Large intestine (tissue), 12 donors: ENCODE results near the gene NANOGP8. TPM values are rescaled to one million over a fixed set of nuclear protein-coding genes. Genes with fewer than 3 reads are reported as not detected.
"Not testable (repeated sequence)": the region's sequence is repeated elsewhere in the genome, so short reads cannot be mapped to it uniquely, and the experiment has no call there.

Experiments used
- DNase-seq, 2 donors: peaks; one replicate each; pipeline versions ENCODE4 v3.0.0 to v3.0.0-alpha.2; 2013
- H3K27ac ChIP-seq: one replicate; pipeline ENCODE4 v1.5.1; 2013; ENCODE audit warnings: low read length
- H3K27me3 ChIP-seq: 2 replicates; pipeline ENCODE4 v1.6.1; 2013; ENCODE audit warnings: low read length; ENCODE audit not compliant: control insufficient read depth, insufficient read depth
- H3K36me3 ChIP-seq: 2 replicates; pipeline ENCODE4 v1.6.1; 2013; ENCODE audit warnings: low read length; ENCODE audit not compliant: control insufficient read depth, insufficient read depth
- H3K4me1 ChIP-seq: one replicate; pipeline ENCODE4 v1.6.1; 2013; ENCODE audit warnings: low read length; ENCODE audit not compliant: control insufficient read depth, insufficient read depth
- H3K4me3 ChIP-seq: one replicate; pipeline ENCODE4 v1.5.1; 2013; ENCODE audit warnings: low read length
- H3K9me3 ChIP-seq: one replicate; pipeline ENCODE4 v1.6.1; 2013; ENCODE audit warnings: mild to moderate bottlenecking, low read depth, low read length, moderate library complexity; ENCODE audit not compliant: control insufficient read depth
- WGBS: methylation state at CpG from one replicate; pipeline ENCODE4 v1.1.5; 2013; ENCODE audit warnings: low lambda C conversion rate; ENCODE audit not compliant: insufficient coverage; 5-methylcytosine and 5-hydroxymethylcytosine counted together
- long read RNA-seq, 11 donors: transcript quantifications; one replicate each; lab custom pipeline, GENCODE V29; 2026
- polyA plus RNA-seq: library from polyadenylated mRNA; unstranded; fragments of 120-200 nt; gene quantifications from one replicate; pipeline ENCODE4 v1.2.1, GENCODE V29; 2013

Gene NANOGP8
- 0.30 TPM for polyA plus RNA-seq
- long read RNA-seq, donor 1: 0 reads
- long read RNA-seq, donor 2: 0 reads
- long read RNA-seq, donor 3: 0 reads
- long read RNA-seq, donor 4: 0 reads
- long read RNA-seq, donor 5: 0 reads
- long read RNA-seq, donor 6, partial matches to known transcripts: 0 of 1 reads
- long read RNA-seq, donor 6, other reads (novel, unspliced or antisense): 0 of 1 reads
- long read RNA-seq, donor 7: 0 reads
- long read RNA-seq, donor 8: 0 reads
- long read RNA-seq, donor 9: 0 reads
- long read RNA-seq, donor 10: 0 reads
- long read RNA-seq, donor 11: 0 reads

- H3K27ac ChIP-seq, H3K4me3 ChIP-seq, H3K36me3 ChIP-seq, H3K27me3 ChIP-seq, DNase-seq, H3K4me1 ChIP-seq: not testable (repeated sequence)
- peaks cover 16% of the 10 kb centered on the region for H3K9me3 ChIP-seq
- no CpG with 5 or more reads among the region's 8 CpGs for WGBS
These were observed at the start of gene NANOGP8 for GRCh38 chr15:35085176-35085919. Gene NANOGP8 (minus strand): TSS chr15:35085295. CDS start chr15:35085110, 185 bp downstream.

GRCh38 chr15:35134299-35134698 lies 49.2 kb upstream of the NANOGP8 start:
- H3K27ac ChIP-seq: no peak overlapping the region
- no peak for DNase-seq
- no peaks in the 10 kb centered on the region for H3K27me3 ChIP-seq
- H3K36me3 ChIP-seq: no peaks in the 10 kb centered on the region
- no CpG with 5 or more reads among the region's 1 CpG for WGBS
- peaks cover 4% of the 10 kb centered on the region for H3K4me1 ChIP-seq
- no peaks in the 10 kb centered on the region for H3K9me3 ChIP-seq
- H3K4me3 ChIP-seq: no peak overlapping the region

- no peak for DNase-seq
- H3K4me1 ChIP-seq: no peaks in the 10 kb centered on the region
- no peak overlapping the region for H3K27ac ChIP-seq
- H3K27me3 ChIP-seq: no peaks in the 10 kb centered on the region
- no peaks in the 10 kb centered on the region for H3K9me3 ChIP-seq
- no peaks in the 10 kb centered on the region for H3K36me3 ChIP-seq
- no peak overlapping the region for H3K4me3 ChIP-seq
- 100% methylated on average over 1 of the region's 1 CpG for WGBS
These were observed 45.1 kb upstream of the NANOGP8 start for GRCh38 chr15:35130245-35130644.

GRCh38 chr15:35129361-35129760 lies 44.3 kb upstream of the NANOGP8 start:
- H3K27me3 ChIP-seq: no peaks in the 10 kb centered on the region
- 69% methylated on average over 3 of the region's 4 CpGs for WGBS

GRCh38 chr15:35127717-35128116 lies 42.6 kb upstream of the NANOGP8 start:
- no peaks in the 10 kb centered on the region for H3K9me3 ChIP-seq
- no peaks in the 10 kb centered on the region for H3K36me3 ChIP-seq
- no peaks in the 10 kb centered on the region for H3K27me3 ChIP-seq
- no peak overlapping the region for H3K4me3 ChIP-seq
- no peak for DNase-seq
- WGBS: no CpG with 5 or more reads among the region's 1 CpG
- no peak overlapping the region for H3K27ac ChIP-seq
- H3K4me1 ChIP-seq: no peaks in the 10 kb centered on the region

More at GRCh38 chr15:35129361-35129760, 44.3 kb upstream of the NANOGP8 start:
- no peak for DNase-seq
- no peaks in the 10 kb centered on the region for H3K9me3 ChIP-seq
- no peaks in the 10 kb centered on the region for H3K36me3 ChIP-seq
- H3K27ac ChIP-seq: no peak overlapping the region
- no peaks in the 10 kb centered on the region for H3K4me1 ChIP-seq
- no peak overlapping the region for H3K4me3 ChIP-seq

- no peaks in the 10 kb centered on the region for H3K9me3 ChIP-seq
- no peak for DNase-seq
- H3K4me1 ChIP-seq: no peaks in the 10 kb centered on the region
- WGBS: 100% methylated on average over 1 of the region's 1 CpG
- H3K27me3 ChIP-seq: no peaks in the 10 kb centered on the region
- no peak overlapping the region for H3K4me3 ChIP-seq
- no peak overlapping the region for H3K27ac ChIP-seq
- no peaks in the 10 kb centered on the region for H3K36me3 ChIP-seq
These were observed 41.1 kb upstream of the NANOGP8 start for GRCh38 chr15:35126236-35126635.

- no peaks in the 10 kb centered on the region for H3K4me1 ChIP-seq
- H3K27me3 ChIP-seq: no peaks in the 10 kb centered on the region
- H3K27ac ChIP-seq: no peak overlapping the region
- DNase-seq: no peak
- H3K4me3 ChIP-seq: no peak overlapping the region
- no peaks in the 10 kb centered on the region for H3K36me3 ChIP-seq
- H3K9me3 ChIP-seq: no peaks in the 10 kb centered on the region
These were observed 38.6 kb upstream of the NANOGP8 start for GRCh38 chr15:35123743-35124142.

GRCh38 chr15:35121611-35122359 lies 36.7 kb upstream of the NANOGP8 start:
- Histone ChIP-seq H3K27ac (no peak overlapping the region), H3K9me3 (no peaks in the 10 kb centered on the region), H3K36me3 (no peaks in the 10 kb centered on the region), H3K4me1 (no peaks in the 10 kb centered on the region), H3K4me3 (no peak overlapping the region), H3K27me3 (no peaks in the 10 kb centered on the region)
- DNase-seq: no peak
- no CpG with 5 or more reads among the region's 47 CpGs for WGBS

GRCh38 chr15:35120173-35120572 lies 35.1 kb upstream of the NANOGP8 start:
- Histone ChIP-seq H3K4me3 (no peak overlapping the region), H3K27ac (no peak overlapping the region), H3K9me3 (no peaks in the 10 kb centered on the region), H3K36me3 (no peaks in the 10 kb centered on the region), H3K4me1 (no peaks in the 10 kb centered on the region), H3K27me3 (no peaks in the 10 kb centered on the region)
- WGBS: no CpG with 5 or more reads among the region's 6 CpGs
- DNase-seq: no peak

- H3K27me3 ChIP-seq: no peaks in the 10 kb centered on the region
- no CpG with 5 or more reads among the region's 2 CpGs for WGBS
- no peak for DNase-seq
- no peaks in the 10 kb centered on the region for H3K4me1 ChIP-seq
- no peak overlapping the region for H3K4me3 ChIP-seq
- no peaks in the 10 kb centered on the region for H3K9me3 ChIP-seq
- H3K36me3 ChIP-seq: no peaks in the 10 kb centered on the region
- no peak overlapping the region for H3K27ac ChIP-seq
These were observed 33.9 kb upstream of the NANOGP8 start for GRCh38 chr15:35118960-35119359.
